Suprapubic skin (tissue), 4 donors: Measurements from ENCODE around the gene MELTF.

ENCODE experiments used
- EP300 ChIP-seq: sonication (generic); formaldehyde crosslinking; IDR thresholded peaks from one replicate; pipeline ENCODE4 v1.6.1; 2017; ENCODE audit warnings: antibody characterized with exemption
- POLR2A ChIP-seq, 2 donors: fragments of 450-650 bp; IDR thresholded peaks; one replicate each; pipeline ENCODE4 v1.6.1; 2017; ENCODE audit warnings: antibody characterized with exemption in 2 of 2, mild to moderate bottlenecking in 2 of 2, moderate library complexity in 2 of 2
- POLR2AphosphoS5 ChIP-seq, 3 donors: sonication (generic); formaldehyde crosslinking; IDR thresholded peaks; one replicate each; pipeline ENCODE4 v1.6.1; 2017; ENCODE audit warnings: antibody characterized with exemption in 3 of 3
- TF ChIP-seq, protein P1 (sequence below), 2 donors: fragments of 200-600 bp in 1 of 2; fragments of 450-650 bp in 1 of 2; sonication (generic) in 1 of 2; IDR thresholded peaks; one replicate each; pipeline ENCODE4 v1.5.1; 2016 to 2019; ENCODE audit warnings: antibody characterized with exemption in 2 of 2, mild to moderate bottlenecking in 1 of 2, moderate library complexity in 1 of 2

DNA sequence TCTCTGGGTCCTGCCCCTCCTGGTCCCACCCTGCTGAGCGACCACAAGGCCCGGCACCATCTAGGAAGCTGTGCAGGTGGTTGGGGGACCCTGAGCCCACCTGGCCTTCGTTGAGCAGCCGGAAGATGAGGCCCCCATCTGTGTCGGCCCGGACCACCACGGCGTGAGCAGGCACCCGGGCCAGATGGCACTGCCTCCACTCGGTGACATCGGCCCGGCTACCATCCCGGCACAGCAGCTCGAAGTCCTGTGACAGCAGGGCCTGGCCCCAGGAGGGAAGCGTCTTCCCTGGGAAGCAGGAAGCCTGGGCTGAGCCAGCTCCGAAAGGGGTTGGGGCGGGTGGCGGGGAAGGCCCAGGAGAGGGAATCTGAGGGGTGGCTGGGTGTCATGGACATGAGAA lies 12.6 kb downstream of the MELTF start:
- TF ChIP-seq POLR2A (IDR thresholded peaks at IDR 0.05), result no peak
- TF ChIP-seq, protein P1, sequence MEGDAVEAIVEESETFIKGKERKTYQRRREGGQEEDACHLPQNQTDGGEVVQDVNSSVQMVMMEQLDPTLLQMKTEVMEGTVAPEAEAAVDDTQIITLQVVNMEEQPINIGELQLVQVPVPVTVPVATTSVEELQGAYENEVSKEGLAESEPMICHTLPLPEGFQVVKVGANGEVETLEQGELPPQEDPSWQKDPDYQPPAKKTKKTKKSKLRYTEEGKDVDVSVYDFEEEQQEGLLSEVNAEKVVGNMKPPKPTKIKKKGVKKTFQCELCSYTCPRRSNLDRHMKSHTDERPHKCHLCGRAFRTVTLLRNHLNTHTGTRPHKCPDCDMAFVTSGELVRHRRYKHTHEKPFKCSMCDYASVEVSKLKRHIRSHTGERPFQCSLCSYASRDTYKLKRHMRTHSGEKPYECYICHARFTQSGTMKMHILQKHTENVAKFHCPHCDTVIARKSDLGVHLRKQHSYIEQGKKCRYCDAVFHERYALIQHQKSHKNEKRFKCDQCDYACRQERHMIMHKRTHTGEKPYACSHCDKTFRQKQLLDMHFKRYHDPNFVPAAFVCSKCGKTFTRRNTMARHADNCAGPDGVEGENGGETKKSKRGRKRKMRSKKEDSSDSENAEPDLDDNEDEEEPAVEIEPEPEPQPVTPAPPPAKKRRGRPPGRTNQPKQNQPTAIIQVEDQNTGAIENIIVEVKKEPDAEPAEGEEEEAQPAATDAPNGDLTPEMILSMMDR (IDR thresholded peaks at IDR 0.05), result no peak
- TF ChIP-seq POLR2AphosphoS5 (IDR thresholded peaks at IDR 0.05), result no peak
- TF ChIP-seq EP300, result no peak
